Measurements from ENCODE around the gene TTLL10. TPM values are rescaled to one million over a fixed set of nuclear protein-coding genes. Genes with fewer than 3 reads are reported as not detected.
A peak's percentile ranks its signal among the peaks of the same experiment; 100 is the strongest.

The TTLL10 gene, protein sequence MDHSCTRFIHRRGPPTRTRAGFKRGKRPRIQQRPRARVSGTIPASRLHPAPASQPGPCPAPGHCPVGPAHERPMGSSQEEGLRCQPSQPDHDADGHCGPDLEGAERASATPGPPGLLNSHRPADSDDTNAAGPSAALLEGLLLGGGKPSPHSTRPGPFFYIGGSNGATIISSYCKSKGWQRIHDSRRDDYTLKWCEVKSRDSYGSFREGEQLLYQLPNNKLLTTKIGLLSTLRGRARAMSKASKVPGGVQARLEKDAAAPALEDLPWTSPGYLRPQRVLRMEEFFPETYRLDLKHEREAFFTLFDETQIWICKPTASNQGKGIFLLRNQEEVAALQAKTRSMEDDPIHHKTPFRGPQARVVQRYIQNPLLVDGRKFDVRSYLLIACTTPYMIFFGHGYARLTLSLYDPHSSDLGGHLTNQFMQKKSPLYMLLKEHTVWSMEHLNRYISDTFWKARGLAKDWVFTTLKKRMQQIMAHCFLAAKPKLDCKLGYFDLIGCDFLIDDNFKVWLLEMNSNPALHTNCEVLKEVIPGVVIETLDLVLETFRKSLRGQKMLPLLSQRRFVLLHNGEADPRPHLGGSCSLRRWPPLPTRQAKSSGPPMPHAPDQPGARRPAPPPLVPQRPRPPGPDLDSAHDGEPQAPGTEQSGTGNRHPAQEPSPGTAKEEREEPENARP
- total RNA-seq (1.5 TPM), polyA plus RNA-seq (ENCODE audit: insufficient read depth, low read depth, low replicate concordance) (not detected)
- long read RNA-seq, donor 1 = 0 reads
- long read RNA-seq, donor 2, partial matches to known transcripts = 34 of 46 reads
- long read RNA-seq, donor 2, other reads (novel, unspliced or antisense) = 12 of 46 reads
- long read RNA-seq, donor 3 = 0 reads
- long read RNA-seq, donor 4 = 0 reads
- long read RNA-seq, donor 5 = 0 reads
- long read RNA-seq, donor 6 = 0 reads
- long read RNA-seq, donor 7 = 0 reads
- long read RNA-seq, donor 8 = 0 reads
- long read RNA-seq, donor 9, partial matches to known transcripts = 6 of 24 reads
- long read RNA-seq, donor 9, other reads (novel, unspliced or antisense) = 18 of 24 reads
- long read RNA-seq, donor 10 = 0 reads

DNA sequence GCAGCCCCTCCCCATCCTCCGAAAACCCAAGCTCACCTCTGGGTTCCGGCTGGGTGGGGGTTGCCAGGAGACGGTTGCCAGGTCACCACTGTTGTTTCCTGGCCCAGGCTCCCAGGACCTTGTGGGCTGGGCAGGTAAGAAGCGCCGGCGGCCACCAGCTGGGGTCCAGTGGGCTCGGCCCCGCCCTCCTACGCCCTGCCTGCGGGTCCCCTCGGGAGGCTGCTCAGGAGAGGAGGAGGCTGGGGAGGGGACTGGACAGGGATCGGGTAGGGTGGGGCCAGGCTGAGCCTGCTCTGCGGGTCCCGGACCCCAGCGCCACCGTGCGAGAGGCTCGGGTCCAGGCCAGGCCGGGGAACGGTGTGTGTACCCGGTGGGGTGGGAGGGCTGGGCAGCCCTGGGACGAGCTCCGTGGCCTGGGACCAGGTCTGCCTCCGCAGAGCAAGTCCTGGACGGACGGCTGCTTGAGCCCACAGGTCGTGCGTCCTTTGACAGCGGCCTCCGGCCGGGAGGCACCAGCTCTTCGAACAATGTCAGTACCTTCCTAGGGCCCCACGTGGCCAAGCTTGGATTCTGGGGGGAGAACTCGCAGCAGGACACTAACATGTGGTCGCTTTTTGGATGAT, at the start of gene TTLL10:
TSS of gene TTLL10 (plus strand) at position 88 of the 623 bp plus-strand sequence. CDS start 5,336 bp downstream, outside the sequence.
- FAIRE-seq (no peak), DNase-seq (peak; percentile 86 to 93 (median 92))
- Histone ChIP-seq H3K27me3 (ENCODE audit: control insufficient read depth, insufficient read depth, low read length) (peaks cover 2% of the 10 kb centered on the region), H3K9me3 (ENCODE audit: control insufficient read depth in 2 of 3, insufficient read depth in 1 of 3, low read length in 3 of 3) (no peaks in the 10 kb centered on the region), H3K9ac (ENCODE audit: low read length in 3 of 3) (no peak within 1 kb of the TSS), H3K4me3 (ENCODE audit: low read length in 3 of 3) (no peak within 1 kb of the TSS), H3K4me1 (ENCODE audit: control insufficient read depth in 2 of 3, insufficient read depth in 2 of 3, low read depth in 1 of 3, low read length in 3 of 3) (peaks cover 0 to 2% (median 0%) of the 10 kb centered on the region in 3 donors), H3K36me3 (ENCODE audit: control insufficient read depth in 2 of 3, insufficient read depth in 3 of 3, low read length in 3 of 3) (no peaks in the 10 kb centered on the region), H3K27ac (ENCODE audit: low read depth in 2 of 2, low read length in 2 of 2) (no peak within 1 kb of the TSS)
- intact Hi-C loops (cut with DNase I) = no loop called here
- TF ChIP-seq, protein P1, sequence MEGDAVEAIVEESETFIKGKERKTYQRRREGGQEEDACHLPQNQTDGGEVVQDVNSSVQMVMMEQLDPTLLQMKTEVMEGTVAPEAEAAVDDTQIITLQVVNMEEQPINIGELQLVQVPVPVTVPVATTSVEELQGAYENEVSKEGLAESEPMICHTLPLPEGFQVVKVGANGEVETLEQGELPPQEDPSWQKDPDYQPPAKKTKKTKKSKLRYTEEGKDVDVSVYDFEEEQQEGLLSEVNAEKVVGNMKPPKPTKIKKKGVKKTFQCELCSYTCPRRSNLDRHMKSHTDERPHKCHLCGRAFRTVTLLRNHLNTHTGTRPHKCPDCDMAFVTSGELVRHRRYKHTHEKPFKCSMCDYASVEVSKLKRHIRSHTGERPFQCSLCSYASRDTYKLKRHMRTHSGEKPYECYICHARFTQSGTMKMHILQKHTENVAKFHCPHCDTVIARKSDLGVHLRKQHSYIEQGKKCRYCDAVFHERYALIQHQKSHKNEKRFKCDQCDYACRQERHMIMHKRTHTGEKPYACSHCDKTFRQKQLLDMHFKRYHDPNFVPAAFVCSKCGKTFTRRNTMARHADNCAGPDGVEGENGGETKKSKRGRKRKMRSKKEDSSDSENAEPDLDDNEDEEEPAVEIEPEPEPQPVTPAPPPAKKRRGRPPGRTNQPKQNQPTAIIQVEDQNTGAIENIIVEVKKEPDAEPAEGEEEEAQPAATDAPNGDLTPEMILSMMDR (IDR thresholded peaks at IDR 0.05; ENCODE audit: borderline replicate concordance, extremely low read depth, insufficient read depth) = no peak

DNA sequence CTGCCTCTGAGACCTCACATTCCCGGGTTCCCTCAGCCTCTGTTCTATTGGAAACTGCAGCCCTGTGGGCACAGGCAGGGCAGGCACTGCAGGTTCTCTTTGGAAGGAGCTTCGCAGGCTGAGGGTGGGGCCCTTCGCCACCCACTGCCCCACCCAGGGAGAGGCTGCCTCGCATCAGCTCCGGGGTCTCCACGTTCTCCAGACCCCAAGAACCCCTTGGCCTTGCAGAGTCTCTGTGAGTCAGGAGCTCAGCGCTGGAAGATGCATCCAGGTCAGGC, 49.2 kb upstream of the TTLL10 start:
- intact Hi-C loops (cut with DNase I) = loop anchor here (10.0 kb wide), 2 partner anchors 110 to 170 kb away; partner anchors contain the start of genes B3GALT6 and SDF4
- no peak for DNase-seq
- Histone ChIP-seq H3K4me3 (ENCODE audit: low read length in 3 of 3) (no peak overlapping the region), H3K9ac (ENCODE audit: low read length in 3 of 3) (no peak overlapping the region), H3K9me3 (ENCODE audit: control insufficient read depth in 2 of 3, insufficient read depth in 1 of 3, low read length in 3 of 3) (peaks cover 0 to 2% (median 0%) of the 10 kb centered on the region in 3 donors), H3K27ac (ENCODE audit: low read depth in 2 of 2, low read length in 2 of 2) (no peak overlapping the region), H3K27me3 (ENCODE audit: control insufficient read depth, insufficient read depth, low read length) (no peaks in the 10 kb centered on the region), H3K36me3 (ENCODE audit: control insufficient read depth in 2 of 3, insufficient read depth in 3 of 3, low read length in 3 of 3) (no peaks in the 10 kb centered on the region), H3K4me1 (ENCODE audit: control insufficient read depth in 2 of 3, insufficient read depth in 2 of 3, low read depth in 1 of 3, low read length in 3 of 3) (peaks cover 0 to 11% (median 0%) of the 10 kb centered on the region in 3 donors)
- TF ChIP-seq, protein P1 (IDR thresholded peaks at IDR 0.05; ENCODE audit: borderline replicate concordance, extremely low read depth, insufficient read depth) = no peak
- FAIRE-seq = no peak

DNA sequence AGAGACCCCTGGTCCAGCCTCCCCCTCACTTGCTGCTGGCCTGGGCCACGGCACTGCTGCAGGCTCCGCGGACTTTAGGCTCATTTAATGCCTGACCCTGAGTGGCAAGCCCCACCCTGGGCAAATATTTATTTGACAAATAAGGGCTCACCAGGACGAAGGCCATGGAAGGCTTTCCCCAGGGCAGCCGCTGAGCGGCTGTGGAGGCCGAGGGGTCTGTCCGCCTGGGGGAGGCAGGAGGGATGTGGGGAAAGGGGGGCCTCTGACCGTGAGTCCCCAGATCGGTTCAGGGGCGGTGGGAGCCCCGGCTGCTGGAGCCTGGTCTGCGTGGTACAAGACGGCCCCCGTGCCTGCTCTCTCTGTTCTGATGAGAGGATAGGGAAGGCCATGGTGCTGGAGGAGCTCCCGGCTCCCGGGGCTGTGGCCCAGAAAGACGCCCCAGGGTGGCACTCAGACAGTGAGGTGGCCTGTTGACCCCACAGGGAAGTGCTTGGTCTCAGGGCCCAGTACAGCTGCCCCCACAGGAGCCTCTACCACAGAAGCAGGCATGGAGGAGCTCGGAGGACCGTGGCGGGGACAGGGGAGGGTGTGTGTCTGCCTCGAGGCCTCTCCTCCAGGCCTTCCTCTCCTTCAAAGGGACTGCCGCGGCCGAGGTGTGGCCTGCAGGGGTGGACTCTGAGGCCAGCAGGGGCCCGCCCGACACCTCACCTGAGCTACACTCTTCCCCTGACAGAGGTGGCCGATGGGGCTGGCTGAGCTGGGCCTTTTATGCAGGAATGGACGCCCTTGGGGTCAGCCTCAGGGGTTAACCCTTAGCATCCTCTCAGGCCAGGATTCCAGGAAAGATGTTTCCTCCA, 48.7 kb upstream of the TTLL10 start:
- DNase-seq (peak in 2 of 5 donors; percentile 45 to 77), FAIRE-seq (no peak)
- Histone ChIP-seq H3K27ac (ENCODE audit: low read depth in 2 of 2, low read length in 2 of 2) (no peak overlapping the region), H3K9me3 (ENCODE audit: control insufficient read depth in 2 of 3, insufficient read depth in 1 of 3, low read length in 3 of 3) (peaks cover 0 to 2% (median 0%) of the 10 kb centered on the region in 3 donors), H3K36me3 (ENCODE audit: control insufficient read depth in 2 of 3, insufficient read depth in 3 of 3, low read length in 3 of 3) (no peaks in the 10 kb centered on the region), H3K9ac (ENCODE audit: low read length in 3 of 3) (no peak overlapping the region), H3K4me1 (ENCODE audit: control insufficient read depth in 2 of 3, insufficient read depth in 2 of 3, low read depth in 1 of 3, low read length in 3 of 3) (peaks cover 0 to 11% (median 4%) of the 10 kb centered on the region in 3 donors), H3K4me3 (ENCODE audit: low read length in 3 of 3) (no peak overlapping the region), H3K27me3 (ENCODE audit: control insufficient read depth, insufficient read depth, low read length) (no peaks in the 10 kb centered on the region)
- TF ChIP-seq, protein P1 (IDR thresholded peaks at IDR 0.05; ENCODE audit: borderline replicate concordance, extremely low read depth, insufficient read depth) = no peak
- intact Hi-C loops (cut with DNase I) = loop anchor here (10.0 kb wide), 2 partner anchors 110 to 170 kb away; partner anchors contain the start of genes B3GALT6 and SDF4

Measured in kidney (tissue), 22 donors.